ENCODE data around the gene ZDHHC23. TPM values are rescaled to one million over a fixed set of nuclear protein-coding genes. Genes with fewer than 3 reads are reported as not detected.

The ZDHHC23 gene
- total RNA-seq, 1 donor from 2014 or later: 2.4 TPM

DNA sequence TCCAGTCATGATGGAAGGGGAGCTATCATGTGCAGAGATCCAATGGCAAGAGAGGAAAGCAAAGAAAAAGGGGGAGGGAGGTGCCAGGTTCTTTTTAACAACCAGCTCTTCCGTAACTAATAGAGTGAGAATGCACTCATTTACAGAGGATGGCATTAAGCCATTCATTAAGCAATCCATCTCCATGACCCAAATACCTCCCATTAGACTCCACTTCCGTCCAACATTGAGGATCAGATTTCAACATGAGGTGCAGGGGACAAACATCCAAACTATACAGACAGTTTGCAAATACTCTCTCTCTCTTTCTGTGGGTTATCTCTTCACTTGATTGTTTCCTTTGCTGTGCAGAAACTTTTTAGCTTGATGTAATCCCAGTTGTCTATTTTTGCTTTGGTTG, 21.2 kb downstream of the ZDHHC23 start:
- no peak overlapping the region for H3K4me3 ChIP-seq
- H4K20me1 ChIP-seq (ENCODE audit: low read depth): no peaks in the 10 kb centered on the region
- no peak overlapping the region for H3K4me3 Mint-ChIP-seq
- peaks cover 5% of the 10 kb centered on the region for H3K36me3 Mint-ChIP-seq
- no peak overlapping the region for H3K27ac Mint-ChIP-seq
- no peak overlapping the region for H2AFZ ChIP-seq (replicated peaks)
- H3K9me3 ChIP-seq (ENCODE audit: low read depth): peaks cover 6% of the 10 kb centered on the region
- no peaks in the 10 kb centered on the region for H3K79me2 ChIP-seq (ENCODE audit: low read depth)
- H3F3A ChIP-seq (ENCODE audit: low read depth): no peaks in the 10 kb centered on the region
- no peaks in the 10 kb centered on the region for H3K36me3 ChIP-seq
- TF ChIP-seq, protein P1, sequence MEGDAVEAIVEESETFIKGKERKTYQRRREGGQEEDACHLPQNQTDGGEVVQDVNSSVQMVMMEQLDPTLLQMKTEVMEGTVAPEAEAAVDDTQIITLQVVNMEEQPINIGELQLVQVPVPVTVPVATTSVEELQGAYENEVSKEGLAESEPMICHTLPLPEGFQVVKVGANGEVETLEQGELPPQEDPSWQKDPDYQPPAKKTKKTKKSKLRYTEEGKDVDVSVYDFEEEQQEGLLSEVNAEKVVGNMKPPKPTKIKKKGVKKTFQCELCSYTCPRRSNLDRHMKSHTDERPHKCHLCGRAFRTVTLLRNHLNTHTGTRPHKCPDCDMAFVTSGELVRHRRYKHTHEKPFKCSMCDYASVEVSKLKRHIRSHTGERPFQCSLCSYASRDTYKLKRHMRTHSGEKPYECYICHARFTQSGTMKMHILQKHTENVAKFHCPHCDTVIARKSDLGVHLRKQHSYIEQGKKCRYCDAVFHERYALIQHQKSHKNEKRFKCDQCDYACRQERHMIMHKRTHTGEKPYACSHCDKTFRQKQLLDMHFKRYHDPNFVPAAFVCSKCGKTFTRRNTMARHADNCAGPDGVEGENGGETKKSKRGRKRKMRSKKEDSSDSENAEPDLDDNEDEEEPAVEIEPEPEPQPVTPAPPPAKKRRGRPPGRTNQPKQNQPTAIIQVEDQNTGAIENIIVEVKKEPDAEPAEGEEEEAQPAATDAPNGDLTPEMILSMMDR (IDR thresholded peaks at IDR 0.05): no peak
- no peak for TF ChIP-seq EZH2phosphoT487 (IDR thresholded peaks at IDR 0.05)
- TF ChIP-seq EZH2 (IDR thresholded peaks at IDR 0.05): no peak
- H3K4me2 ChIP-seq: peak overlapping the region; percentile 52
- H3K9ac ChIP-seq: no peak overlapping the region
- H3K9me3 Mint-ChIP-seq: peaks cover 19% of the 10 kb centered on the region
- H3K27me3 ChIP-seq: no peaks in the 10 kb centered on the region
- H3K4me1 Mint-ChIP-seq: no peaks in the 10 kb centered on the region
- no peaks in the 10 kb centered on the region for H3K4me1 ChIP-seq
- H3K27me3 Mint-ChIP-seq (ENCODE audit: insufficient read depth, low read depth): no peaks in the 10 kb centered on the region
- no peak overlapping the region for H3K27ac ChIP-seq
- no peak for DNase-seq (ENCODE audit: low spot score)

DNA sequence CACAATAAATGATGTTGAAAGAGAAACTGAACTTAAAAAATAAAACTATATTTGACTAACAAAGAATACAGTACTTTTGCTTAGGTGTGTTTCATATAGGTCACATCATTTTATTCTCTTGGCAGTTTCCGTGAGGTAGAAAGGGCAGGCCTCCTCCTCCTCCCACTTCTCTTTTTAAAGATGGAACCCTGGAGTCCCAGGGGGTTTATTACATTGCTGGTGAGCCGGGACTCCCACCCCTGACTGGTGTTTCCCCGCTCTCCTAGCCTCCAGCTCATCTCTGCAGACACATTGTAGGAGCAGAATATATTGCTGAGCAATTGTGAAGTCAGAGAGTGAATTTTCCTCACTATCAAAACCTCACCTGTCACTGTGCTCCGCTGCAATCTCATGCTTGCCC, 30.0 kb downstream of the ZDHHC23 start:
- Histone ChIP-seq H3K27me3 (no peaks in the 10 kb centered on the region), H3K4me1 (peaks cover 5% of the 10 kb centered on the region), H3K36me3 (no peaks in the 10 kb centered on the region), H3K79me2 (ENCODE audit: low read depth) (no peaks in the 10 kb centered on the region), H3F3A (ENCODE audit: low read depth) (no peaks in the 10 kb centered on the region), H3K9me3 (ENCODE audit: low read depth) (peaks cover 10% of the 10 kb centered on the region), H3K27ac (no peak overlapping the region), H3K4me3 (no peak overlapping the region), H3K4me2 (no peak overlapping the region), H2AFZ (replicated peaks) (no peak overlapping the region), H4K20me1 (ENCODE audit: low read depth) (no peaks in the 10 kb centered on the region), H3K9ac (no peak overlapping the region)
- DNase-seq (ENCODE audit: low spot score): no peak
- Mint-ChIP-seq H3K36me3 (peaks cover 23% of the 10 kb centered on the region), H3K27me3 (ENCODE audit: insufficient read depth, low read depth) (no peaks in the 10 kb centered on the region), H3K4me1 (peaks cover 2% of the 10 kb centered on the region), H3K4me3 (no peak overlapping the region), H3K9me3 (peaks cover 16% of the 10 kb centered on the region), H3K27ac (no peak overlapping the region)
- no peak for TF ChIP-seq EZH2phosphoT487 (IDR thresholded peaks at IDR 0.05)
- no peak for TF ChIP-seq EZH2 (IDR thresholded peaks at IDR 0.05)
- TF ChIP-seq, protein P1 (IDR thresholded peaks at IDR 0.05): no peak

DNA sequence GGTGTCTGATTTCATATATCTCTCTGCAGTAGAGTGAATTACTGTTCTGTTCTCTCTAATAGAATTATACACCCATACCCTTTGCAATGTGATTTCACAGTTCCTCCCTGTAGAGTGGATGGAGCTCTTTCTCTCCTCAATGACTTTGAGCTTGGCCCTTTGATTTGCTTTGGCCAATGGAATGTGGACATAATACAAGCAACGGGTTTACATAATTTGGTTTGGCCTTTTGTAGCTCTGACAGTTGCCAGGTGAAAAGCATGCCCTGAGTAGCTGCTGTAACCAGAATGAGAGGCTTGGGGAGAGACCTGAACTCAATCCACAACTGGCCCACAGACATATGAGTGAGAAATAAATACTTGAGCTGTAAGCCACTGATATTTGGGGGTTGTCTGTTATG, 32.1 kb downstream of the ZDHHC23 start:
- Histone ChIP-seq H3K9ac (no peak overlapping the region), H3K4me2 (no peak overlapping the region), H2AFZ (replicated peaks) (no peak overlapping the region), H3K27ac (no peak overlapping the region), H3K4me1 (peaks cover 8% of the 10 kb centered on the region), H3K27me3 (no peaks in the 10 kb centered on the region), H3F3A (ENCODE audit: low read depth) (no peaks in the 10 kb centered on the region), H3K9me3 (ENCODE audit: low read depth) (no peaks in the 10 kb centered on the region), H4K20me1 (ENCODE audit: low read depth) (no peaks in the 10 kb centered on the region), H3K36me3 (no peaks in the 10 kb centered on the region), H3K79me2 (ENCODE audit: low read depth) (no peaks in the 10 kb centered on the region), H3K4me3 (no peak overlapping the region)
- no peak for DNase-seq (ENCODE audit: low spot score)
- Mint-ChIP-seq H3K27ac (no peak overlapping the region), H3K27me3 (ENCODE audit: insufficient read depth, low read depth) (no peaks in the 10 kb centered on the region), H3K4me3 (no peak overlapping the region), H3K4me1 (peaks cover 2% of the 10 kb centered on the region), H3K9me3 (no peaks in the 10 kb centered on the region), H3K36me3 (peaks cover 18% of the 10 kb centered on the region)
- TF ChIP-seq, protein P1 (IDR thresholded peaks at IDR 0.05): no peak
- no peak for TF ChIP-seq EZH2phosphoT487 (IDR thresholded peaks at IDR 0.05)
- TF ChIP-seq EZH2 (IDR thresholded peaks at IDR 0.05): no peak

Data from neural progenitor cell (in vitro differentiated cells).